HG02759 (cell line): ENCODE data around the gene RTTN.
A peak's percentile ranks its signal among the peaks of the same experiment; 100 is the strongest.

Source experiments
- ATAC-seq: cut with Tn5 transposase; IDR thresholded peaks from one replicate; pipeline ENCODE4 v1.9.1; 2021; ENCODE audit warnings: mild to moderate bottlenecking, moderate library complexity; ENCODE audit not compliant: unreplicated experiment

Gene RTTN

GRCh38 chr18:70200286-70200685 is 5.2 kb downstream of the RTTN start:
- ATAC-seq: no peak

DNA sequence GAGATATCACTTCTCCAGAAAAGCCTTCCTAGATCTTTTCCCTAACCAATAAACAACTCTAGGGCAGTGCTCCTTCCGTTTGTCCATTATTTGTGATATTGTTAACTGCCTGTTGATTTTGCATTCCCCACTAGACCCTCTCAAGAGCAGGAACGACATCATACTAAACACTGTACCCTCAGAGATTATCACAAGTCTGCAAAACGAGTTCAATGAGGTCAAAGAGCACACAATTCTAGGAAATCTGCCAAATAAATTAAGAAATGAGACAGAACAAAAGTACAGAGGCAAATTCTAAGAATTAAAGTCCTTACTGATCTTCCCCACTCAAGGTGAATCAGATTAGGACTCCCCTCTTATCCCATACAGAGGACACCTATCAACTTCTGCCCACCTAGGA is 7.6 kb downstream of the RTTN start:
- ATAC-seq: no peak

DNA sequence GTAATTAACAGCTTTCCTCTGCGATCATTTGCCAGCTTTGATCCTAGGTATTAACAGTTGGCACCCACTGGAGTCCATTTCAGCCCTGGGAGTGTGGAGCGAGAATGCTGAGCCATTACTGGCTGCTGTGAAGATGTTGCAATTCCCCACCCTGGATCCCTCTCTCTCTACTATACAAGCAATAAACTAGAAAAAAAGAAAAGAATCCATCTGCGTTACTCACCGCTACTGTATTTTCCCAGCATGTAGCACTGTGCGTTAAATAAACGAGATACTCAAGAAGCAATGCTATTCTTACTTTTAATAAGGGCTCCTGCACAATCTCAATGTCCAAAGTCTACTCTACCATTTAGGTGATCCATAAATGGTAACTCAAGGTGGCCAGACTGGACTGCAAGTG is 8.5 kb downstream of the RTTN start:
- no peak for ATAC-seq

DNA sequence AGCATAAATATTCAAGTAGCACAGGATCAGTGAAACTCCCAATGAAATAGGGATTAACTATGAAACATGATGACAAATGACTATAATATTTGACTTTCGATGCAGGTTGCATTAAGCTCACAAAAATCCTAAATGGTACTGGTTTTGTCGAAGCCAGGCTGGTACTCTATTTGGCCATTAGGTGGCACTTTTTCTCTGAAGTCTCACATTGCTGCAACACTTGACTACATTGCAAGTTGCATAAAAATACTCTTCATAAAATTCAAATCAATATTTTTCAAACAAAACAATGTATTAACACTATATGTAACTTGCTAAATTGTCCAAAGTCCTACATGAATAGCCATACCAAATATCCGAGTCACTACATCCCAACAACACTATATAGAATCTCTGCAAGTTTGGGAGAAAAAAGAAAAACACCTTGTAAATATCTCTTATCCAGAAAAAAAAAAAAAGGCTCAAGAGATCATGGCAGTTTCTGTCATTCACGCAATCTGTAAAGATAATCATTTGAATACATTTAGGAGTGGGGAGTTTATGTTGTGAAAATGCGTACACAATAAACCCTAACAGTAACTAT is 9.5 kb downstream of the RTTN start:
- ATAC-seq: no peak

- ATAC-seq: peak; percentile 41
Observed at GRCh38 chr18:70195014-70195614, 10.4 kb downstream of the RTTN start.

DNA sequence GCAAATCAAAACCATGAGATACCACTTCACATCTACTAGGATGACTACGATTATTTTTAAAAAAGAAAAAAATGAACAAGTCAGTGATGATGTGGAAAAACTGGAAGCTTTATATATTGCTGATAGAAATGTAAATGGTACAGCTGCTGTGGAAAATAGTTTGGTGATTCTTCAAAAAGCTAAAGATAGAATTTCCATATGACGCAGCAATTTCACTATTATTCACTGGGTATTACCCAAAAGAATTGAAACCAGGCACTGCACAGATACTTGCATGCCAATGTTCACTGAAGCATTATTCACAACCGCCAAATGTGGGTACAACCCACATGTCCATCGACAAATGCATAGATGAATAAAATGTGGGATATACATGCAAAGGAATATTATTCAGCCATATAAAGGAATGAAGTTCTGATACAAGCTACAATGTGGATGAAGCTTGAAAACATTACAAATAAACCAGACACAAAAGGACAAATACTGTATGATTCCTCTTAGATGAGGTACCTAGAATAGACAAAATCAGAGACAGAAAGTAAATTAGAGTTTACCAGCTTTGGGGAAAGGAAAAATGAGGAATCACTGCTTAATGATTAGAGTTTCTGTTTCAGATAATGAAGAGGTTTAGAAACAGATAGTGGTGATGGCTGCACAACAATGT is 11.1 kb downstream of the RTTN start:
- peak; percentile 89 for ATAC-seq

- ATAC-seq: no peak
Observed at GRCh38 chr18:70190529-70190928, 15.0 kb downstream of the RTTN start.

- ATAC-seq: no peak
Observed at GRCh38 chr18:70188113-70188512, 17.4 kb downstream of the RTTN start.

DNA sequence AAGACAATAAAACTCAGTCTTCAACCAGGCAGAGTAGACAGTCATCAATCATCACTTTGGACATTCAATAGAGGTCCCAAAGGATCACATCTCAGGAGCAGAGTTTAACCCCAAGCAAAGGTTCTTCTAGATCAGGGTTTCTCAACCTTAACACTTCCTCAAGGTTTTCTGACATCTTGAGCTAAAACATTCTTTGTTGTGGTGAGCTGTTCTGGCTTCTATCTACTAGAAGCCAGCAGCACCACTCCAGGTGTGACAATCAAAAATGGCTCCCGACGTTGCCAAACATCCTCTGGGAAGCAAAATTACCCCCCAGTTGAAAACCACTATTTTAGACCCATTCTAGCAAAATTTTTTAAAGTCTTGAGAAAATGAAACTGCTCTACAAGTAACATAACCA is 22.0 kb downstream of the RTTN start:
- no peak for ATAC-seq

GRCh38 chr18:70182548-70182947 is 22.9 kb downstream of the RTTN start:
- no peak for ATAC-seq

DNA sequence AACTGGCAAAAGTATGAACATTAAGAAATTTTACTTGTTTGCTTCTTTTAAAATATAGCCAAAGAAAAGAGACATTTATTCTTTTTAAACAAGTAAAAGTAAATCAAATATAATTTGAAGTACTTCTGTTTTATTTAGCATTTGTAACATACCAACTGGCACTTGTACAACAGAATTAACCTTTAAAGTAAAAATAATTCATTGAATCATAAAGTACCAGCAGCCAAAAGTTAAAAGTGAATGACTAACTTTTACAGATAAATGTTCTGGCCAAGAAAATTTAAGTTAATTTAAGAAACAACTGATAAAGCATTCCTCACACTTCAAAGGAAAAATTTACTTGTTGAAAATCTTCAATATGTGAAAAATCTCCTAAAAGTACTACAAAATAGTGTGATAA is 23.8 kb downstream of the RTTN start:
- ATAC-seq: no peak

DNA sequence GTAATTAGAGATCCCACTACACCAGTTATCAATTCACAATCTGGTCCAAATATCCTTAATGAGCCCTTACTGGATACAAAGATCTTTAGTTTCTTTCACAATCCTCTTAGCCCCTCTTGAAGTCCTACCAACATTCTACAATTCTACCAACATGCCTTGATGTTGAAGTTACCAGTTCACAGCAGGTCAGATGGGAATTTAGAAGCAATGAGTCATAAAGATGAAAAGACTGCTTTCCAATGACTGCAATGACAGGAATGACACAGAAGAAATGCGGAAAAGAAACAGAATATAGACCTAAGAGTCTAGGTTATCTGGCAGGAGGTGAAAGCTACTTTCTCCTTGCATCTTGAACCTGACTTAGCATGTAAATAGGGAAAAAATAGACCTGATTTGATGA is 24.5 kb downstream of the RTTN start:
- ATAC-seq: no peak

GRCh38 chr18:70176537-70176936 is 28.9 kb downstream of the RTTN start:
- ATAC-seq: no peak

- no peak for ATAC-seq
Observed at GRCh38 chr18:70175216-70175615, 30.3 kb downstream of the RTTN start.

GRCh38 chr18:70172225-70172624 is 33.3 kb downstream of the RTTN start:
- ATAC-seq: no peak

DNA sequence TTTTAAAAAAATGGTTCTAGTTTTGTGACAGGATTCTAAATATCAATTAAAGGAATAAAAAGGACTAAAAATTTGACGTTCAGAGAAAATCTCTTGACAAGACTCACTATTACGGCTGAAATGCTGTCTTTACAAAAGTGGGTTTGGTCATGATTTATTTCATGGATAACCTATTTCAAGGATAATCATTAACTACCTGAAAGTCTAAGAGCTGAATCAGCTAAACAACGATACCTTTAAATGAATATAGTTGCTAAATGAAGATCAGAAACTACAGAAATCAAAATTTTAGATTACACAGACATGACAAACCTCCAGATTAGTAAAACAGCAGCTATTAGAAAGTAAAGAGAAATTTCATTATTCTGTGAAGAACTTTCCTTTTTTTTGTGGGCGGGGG is 35.7 kb downstream of the RTTN start:
- ATAC-seq: no peak

DNA sequence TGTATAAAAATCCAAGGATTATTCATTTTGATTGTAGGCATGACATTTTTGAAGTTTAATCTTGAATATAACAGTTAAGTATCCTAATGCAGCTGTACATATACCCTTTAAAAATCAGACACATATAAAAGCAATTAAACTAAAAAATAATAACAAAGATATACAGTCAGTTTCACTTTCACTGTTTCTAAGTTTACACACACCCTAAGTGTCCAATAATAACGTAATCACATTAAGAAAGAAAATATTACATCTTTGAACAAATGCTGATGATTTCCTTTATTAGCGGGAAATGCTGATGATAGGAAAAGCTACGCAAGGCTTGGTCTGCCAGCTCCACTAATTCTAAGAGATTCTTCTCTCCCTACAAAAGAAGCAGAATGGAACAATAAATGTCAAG is 38.8 kb downstream of the RTTN start:
- ATAC-seq: no peak

DNA sequence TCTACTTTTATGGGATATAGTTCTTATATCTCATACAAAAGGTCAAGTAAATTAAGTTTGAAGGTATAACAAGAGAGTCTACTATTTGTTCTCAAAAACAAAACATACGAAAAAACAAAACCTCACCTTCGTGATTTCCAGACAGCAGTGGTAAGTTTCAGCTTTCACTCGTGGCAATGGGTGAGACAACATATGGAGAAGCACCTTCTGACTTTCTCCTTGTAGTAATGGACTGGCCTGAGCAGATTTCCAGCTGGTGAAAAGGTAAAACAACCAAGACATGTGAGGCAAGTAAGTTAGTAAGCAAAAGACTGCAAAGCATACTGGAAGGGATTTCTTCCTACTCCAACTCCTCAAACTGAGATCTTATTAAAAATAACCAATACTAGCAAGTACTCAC is 39.6 kb downstream of the RTTN start:
- peak; percentile 68 for ATAC-seq

DNA sequence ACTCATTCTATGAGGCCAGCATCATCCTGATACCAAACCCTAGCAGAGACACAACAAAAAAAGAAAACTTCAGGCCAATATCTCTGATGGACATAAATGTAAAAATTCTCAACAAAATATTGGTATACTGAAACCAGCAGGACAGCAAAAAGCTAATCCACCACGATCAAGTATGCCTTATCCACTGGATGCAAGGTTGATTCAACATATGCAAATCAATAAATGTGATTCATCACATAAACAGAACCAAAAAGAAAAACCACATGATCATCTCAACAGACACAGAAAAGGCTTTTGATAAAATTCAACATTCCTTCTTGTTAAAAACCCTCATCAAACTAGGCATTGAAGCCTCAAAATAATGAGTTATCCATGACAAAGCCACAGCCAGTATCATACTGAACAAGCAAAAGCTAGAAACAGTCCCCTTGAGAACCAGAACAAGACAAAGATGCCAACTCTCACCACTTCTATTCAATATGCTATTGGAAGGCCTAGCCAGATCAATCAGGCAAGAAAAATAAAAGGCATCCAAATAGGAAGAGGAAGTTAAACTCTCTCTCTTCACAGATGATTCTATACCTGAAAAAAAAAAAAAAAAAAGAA is 45.3 kb downstream of the RTTN start:
- ATAC-seq: no peak

DNA sequence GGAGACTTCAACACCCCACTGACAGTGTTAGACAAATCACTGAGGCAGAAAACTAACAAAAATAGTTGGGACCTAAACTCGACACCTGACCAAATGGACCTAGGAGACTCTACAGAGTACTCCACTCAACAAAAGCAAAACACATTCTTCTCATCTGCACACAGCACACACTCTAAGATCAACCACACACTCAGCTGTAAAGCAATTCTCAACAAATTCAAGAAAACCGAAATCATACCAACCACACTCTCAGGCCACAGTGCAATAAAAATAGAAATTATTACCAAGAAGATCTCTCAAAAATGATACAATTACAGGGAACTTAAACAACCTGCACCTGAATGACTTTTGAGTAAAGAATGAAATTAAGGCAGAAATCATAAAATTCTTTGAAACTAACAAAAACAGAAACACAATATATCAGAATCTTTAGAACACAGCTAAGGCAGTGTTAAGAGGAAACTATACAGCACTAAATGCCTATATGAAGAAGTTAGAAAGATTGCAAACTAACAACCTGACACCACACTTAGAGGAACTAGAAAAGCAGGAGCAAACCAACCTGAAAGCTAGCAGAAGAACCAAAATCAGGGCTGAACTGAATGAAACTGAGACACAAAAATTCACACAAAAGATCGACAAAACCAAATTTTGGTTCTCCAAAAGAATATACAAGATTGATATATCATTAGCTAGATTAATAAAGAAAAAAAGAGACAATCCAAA is 46.3 kb downstream of the RTTN start:
- peak; percentile 74 for ATAC-seq

- ATAC-seq: no peak
Observed at GRCh38 chr18:70156886-70157285, 48.6 kb downstream of the RTTN start.
